Suppressor macrophage (primary cell): ENCODE results near the gene RPL39.
A peak's percentile ranks its signal among the peaks of the same experiment; 100 is the strongest.
"Not testable (repeated sequence)": the region's sequence is repeated elsewhere in the genome, so short reads cannot be mapped to it uniquely, and the experiment has no call there.

Experiments
- DNase-seq, 4 experiments: peaks; one replicate each; pipeline ENCODE4 v3.0.0-alpha.2; 2020 to 2022
- total RNA-seq, 17 experiments: gene quantifications; one replicate each; lab custom pipeline; 2026; ENCODE audit warnings: mixed read lengths in 6 of 17, inconsistent platforms in 3 of 17; lab: John Stamatoyannopoulos, UW

Gene RPL39
- total RNA-seq: 41.9 to 94.1 (median 70.6) reads per million in 17 experiments

DNA sequence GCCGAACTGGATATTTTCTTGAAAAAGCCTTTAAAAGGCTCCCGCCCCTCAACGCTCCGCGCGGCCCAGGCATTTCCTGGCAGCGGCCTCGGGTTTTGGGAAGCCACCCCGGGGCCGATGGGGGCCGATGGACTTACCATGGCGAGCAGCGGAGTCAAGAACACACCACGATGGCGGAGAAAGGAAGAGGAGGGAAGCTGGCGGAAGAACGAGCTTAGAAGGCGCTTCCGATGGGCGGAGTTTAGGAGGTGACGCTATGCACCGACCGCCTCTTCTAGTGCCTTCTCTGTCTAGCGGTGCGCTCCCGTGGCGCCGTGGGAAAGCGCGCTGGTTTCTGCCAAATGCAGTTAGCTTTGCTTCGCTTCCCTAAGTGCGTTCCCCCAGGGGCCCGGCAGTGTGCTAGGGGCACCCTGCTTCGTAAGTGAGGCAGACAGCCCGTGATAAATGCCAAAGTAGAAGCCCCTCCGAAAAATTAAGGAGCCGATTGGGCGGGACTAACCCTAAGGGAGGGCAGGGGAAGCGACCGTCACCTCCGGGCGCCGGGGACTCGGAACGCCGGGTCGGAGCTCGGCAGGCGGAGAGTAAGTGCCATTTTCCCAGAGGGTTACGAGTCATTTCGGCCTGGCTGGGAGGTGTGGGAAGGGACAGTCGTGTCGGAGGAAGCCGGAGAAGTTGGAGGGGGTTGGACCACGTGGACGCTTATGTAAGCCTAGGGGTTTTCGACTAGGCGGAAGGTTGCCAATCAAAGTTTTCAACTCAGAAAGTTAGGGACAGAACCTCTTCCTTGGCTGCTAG, at the start of gene RPL39:
RPL39 (minus strand) TSS at position 194 of the 795 bp plus-strand sequence; CDS start at position 140, 54 bp downstream.
- DNase-seq: peak; percentile 83 to 90 (median 90)

DNA sequence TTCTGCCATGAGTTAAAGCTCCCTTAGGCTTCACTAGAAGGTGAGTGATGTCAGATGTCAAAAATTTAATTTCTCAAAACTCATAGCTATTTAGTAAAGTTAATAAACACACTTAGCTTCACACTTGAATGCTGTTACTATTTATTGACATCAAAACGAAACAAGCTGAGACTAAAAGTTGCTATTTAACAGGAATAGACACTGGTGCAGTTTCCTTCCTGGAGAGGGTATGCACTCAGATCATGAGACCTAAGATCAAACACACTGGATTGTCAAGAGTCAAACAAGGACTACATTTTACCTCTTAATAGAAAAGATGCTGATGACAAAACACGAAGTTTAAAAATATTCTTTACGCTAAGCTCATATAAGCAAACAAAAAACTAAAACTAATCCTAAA, 42.5 kb upstream of the RPL39 start:
- DNase-seq: no peak

DNA sequence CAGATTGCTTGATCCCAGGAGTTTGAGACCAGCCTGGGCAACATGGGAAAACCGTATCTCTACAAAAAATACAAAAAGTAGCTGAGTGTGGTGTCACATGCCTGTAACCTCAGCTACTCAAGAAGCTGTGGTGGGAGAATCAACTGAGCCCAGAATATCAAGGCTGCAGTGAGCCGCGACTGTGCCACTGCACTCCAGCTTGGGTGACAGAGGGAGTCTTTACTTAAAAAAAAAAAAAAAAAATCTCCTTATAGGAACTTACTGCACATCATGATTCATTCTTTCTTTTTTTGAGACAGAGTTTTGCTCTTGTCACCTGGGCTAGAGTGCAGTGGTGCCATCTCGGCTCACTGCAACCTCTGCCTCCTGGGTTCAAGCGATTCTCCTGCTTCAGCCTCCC, 37.0 kb upstream of the RPL39 start:
- DNase-seq: no peak

DNA sequence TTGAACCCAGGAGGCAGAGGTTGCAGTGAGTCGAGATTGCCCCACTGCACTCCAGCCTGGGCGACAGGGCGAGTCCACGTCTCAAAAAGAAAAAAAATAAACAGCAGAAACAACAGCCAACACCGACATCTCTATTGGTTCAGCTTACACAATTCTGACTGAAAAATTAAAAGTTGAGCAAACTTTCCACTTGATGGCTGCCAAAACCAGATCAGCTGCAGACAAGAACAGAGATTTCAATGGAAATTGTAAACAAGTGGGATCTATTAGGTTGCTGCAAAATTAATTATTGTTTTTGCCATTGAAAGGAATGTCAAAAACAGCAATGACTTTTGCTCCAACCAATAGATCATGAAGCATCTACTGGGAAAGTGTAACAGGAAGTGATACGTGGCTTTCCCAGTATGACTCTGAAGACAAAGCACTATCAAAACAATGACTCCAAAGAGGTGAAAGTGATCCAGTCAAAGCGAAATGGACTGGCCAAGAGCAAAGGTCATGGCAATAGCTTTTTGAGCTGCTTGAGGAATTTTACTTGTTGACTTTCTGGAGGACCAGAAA, 35.0 kb upstream of the RPL39 start:
- no peak for DNase-seq

DNA sequence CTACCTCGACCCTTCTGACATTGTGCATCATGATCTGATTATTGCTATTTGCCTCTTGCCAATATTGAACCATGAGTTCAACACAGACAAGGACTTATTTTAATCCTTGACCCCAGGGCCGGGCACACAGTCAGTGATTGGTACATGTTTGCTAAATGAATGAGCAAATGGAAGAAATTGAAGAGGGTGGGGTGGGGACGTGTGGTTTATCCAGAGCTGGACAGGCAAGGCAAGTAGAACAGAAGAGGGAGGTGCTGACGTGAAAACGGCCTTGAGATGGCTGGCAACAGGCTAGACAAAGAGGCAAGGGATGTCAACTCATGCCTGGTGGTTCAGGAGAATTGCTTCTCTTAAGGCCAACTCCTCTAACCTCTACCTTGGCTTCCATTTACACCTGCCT, 32.8 kb upstream of the RPL39 start:
- DNase-seq: not testable (repeated sequence)

DNA sequence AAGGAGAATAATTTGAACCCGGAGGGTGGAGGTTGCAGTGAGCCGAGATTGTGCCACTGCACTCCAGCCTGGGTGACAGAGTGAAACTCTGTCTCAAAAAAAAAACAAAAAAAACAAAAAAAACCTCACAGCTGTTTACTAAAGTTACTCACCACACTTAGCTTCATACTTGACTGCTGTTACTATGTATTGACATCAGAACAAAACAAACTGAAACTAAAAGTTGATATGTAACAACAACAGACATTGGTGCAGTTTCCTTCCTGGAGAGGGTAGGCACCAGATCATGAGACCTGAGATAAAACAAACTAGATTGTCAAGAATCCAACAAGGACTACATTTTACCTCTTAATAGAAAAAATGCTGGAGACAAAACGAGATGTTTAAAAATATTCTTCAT, 30.3 kb upstream of the RPL39 start:
- peak in 1 of 4 experiments; percentile 12 for DNase-seq

DNA sequence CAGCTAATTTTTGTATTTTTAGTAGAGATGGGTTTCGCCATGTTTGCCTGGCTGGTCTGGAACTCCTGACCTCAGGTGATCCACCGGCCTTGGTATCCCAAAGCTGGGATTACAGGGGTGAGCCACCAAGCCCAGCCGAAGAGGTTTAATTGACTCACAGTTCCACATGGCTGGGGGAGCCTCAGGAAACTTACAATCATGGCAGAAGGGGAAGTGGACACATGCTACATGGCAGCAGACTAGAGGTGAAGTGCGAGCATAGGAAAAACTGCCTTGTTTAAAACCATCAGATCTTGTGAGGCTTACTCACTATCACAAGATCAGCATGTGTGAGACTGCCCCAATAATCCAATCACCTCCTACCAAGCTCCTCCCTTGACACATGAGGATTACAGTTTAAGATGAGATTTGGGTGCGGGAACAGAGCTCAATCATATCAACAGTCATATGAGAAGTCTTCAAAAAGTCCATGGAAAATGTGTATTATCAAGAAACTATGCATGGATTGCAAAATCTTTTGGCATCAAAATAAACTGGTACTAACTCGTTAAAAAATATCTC, 25.8 kb upstream of the RPL39 start:
- peak in 3 of 4 experiments; percentile 6 to 43 (median 30) for DNase-seq

DNA sequence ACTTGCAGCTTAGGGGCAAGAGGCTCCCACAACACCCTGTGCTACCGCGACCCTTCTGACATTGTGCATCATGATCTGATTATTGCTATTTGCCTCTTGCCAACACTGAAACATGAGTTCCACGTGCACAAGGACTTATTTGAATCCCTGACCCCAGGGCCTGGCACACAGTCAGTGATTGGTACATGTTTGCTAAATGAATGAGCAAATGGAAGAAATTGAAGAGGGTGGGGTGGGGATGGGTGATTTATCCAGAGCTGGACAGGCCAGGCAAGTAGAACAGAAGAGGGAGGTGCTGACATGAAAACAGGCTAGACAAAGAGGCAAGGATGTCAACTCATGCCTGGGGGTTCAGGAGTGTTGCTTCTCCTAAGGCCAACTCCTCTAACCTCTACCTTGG, 24.9 kb upstream of the RPL39 start:
- no peak for DNase-seq

DNA sequence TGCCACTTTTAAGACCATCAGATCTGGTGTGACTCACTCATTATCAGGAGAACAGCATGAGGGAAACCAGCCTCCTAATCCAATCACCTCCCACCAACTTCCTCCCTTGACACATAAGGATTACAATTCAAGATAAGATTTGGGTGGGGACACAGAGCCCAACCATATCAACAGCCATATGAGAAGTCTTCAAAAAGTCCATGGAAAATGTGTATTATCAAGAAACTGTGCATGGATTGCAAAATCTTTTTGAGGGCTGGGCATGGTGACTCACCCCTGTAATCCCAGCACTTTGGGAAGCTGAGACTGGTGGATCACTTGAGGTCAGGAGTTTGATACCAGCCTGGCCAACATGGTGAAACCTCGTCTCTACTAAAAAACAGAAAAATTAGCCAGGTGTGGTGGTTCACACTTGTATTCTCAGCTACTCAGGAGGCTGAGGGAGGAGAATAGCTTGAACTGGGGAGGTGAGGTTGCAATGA, 17.8 kb upstream of the RPL39 start:
- DNase-seq: no peak

DNA sequence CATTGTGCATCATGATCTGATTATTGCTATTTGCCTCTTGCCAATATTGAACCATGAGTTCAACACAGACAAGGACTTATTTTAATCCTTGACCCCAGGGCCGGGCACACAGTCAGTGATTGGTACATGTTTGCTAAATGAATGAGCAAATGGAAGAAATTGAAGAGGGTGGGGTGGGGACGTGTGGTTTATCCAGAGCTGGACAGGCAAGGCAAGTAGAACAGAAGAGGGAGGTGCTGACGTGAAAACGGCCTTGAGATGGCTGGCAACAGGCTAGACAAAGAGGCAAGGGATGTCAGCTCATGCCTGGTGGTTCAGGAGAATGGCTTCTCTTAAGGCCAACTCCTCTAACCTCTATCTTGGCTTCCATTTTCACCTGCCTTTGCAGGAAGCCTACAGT, 17.0 kb upstream of the RPL39 start:
- DNase-seq: not testable (repeated sequence)

DNA sequence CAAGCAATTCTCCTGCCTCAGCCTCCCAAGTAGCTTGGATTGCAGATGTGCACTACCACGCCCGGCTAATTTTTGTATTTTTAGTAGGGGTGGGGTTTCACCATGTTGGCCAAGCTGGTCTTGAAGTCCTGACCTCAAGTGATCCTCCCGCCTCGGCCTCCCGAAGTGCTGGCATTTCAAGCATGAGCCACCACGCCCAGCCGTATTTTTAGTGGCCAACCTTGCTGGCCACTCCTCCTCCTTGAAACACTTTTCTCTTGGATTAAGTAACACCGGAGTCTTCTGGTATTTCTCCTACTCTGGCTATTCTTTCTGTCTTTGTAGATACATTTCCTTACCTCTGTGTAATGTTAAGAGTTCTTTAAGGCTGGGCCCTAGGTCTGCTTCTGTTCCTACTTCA, 11.1 kb upstream of the RPL39 start:
- no peak for DNase-seq

DNA sequence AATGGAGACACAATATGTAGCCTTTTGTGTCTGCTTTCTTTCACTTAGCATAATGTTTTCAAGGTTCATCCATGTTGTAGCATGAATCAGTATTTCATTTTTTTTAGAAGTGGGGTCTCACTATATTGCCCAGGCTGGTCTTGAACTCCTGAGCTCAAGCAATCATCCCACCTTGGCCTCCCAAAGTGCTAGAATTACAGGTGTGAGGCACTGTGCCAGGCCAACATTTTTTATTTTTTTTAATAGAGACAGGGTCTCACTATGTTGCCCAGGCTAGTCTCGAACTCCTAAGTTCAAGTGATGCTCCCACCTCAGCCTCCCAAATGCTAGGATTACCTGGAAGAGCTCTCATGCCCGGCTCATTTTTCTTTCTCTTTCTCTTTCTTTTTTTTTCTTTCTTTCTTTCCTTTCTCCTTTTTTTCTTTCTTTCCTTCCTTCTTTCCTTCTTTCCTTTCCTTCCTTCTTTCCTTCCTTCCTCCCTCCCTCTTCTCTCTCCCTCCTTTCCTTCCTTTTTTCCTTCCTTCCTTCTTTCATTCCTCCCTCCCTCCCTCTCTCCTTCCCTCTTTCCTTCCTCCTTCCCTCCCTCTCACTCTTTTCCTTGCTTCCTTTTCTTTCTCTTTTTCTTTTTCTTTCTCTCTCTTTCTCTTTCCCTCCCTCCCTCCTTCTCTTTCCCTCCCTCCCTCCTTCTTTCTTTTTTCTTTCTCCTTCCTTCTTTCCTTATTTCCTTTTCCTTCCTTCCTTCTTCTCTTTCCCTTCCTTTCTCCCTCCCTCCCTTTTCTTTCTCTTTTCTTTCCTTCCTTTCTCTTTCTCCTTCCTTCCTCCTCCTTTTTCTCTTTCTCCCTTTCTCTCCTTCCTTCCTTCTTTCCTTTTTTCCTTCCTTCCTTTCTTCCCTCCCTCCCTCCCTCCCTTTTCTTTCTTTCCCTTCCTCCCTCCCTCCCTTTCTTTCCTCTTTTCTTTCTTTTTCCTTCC, 10.1 kb upstream of the RPL39 start:
- no peak for DNase-seq

DNA sequence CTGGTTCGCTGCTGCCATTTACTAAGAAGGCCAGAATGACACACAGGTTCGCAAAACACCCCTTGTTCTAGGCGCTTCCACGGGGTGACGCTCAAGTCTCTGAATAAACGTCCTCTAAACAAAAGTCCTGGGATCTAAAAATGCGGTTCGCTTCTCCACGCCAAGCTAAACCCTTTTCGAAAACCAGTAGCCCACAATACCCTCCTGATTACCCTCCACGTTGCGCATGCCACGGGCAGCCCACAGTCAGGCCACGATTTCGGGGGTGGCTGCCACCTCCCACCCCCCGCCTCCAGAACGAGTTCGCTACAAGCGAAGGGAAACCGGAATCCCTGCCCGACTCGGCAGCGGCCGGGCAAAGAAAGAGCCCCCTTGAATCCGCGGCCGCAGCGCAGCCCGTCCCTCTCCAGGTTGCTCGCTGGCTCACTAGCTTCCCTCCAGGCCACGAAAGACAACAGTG, 423 bp downstream of the RPL39 start:
- DNase-seq: peak; percentile 26 to 54 (median 42)

DNA sequence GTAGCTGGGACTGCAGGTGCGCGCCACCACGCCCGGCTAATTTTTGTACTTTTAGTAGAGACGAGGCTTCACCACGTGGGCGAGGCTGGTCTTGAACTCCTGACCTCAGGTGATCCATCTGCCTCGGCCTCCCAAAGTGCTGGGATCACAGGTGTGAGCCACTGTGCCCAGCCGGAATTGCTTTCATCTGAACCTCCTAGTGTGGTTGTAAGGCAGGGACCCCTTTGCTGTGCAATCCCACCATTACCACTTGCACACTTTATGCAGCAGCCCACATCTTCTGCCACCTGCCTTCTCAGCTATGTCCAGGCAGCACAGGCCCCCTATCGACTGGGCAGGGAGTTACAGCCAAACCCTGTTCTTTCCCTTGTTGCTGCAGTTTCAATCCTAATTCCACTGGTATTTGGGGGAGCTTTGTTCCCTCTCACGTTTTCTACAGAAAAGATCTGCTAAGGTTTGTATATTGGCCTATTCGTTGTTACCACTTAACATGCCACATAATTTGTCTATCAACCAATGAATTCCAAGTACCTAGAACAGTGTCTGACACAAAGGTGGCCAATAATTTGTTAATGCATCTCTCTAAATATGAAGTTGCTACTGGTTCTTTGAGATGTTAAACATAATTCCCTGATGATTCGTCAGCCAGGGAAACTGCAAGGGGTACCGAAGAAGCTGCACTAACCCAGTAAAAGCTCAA, 6.5 kb downstream of the RPL39 start:
- peak; percentile 27 to 55 (median 42) for DNase-seq

DNA sequence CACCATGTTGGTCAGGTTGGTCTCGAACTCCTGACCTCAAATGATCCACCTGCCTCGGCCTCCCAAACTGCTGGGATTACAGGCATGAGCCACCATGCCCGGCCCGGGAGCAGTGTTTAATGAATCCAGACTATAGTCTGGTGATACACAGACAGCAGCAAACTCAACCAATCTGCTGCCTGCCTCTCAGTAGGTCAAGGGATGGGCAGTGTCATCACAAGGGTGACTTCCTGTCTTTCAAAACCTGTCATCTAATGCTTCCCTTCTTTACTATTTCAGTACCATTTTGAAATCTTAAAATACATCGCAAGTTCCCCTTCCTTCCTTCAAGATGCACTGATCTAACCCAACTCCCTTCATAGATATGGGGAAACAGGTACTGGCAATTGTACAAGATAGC, 8.4 kb downstream of the RPL39 start:
- peak; percentile 45 to 83 (median 71) for DNase-seq

DNA sequence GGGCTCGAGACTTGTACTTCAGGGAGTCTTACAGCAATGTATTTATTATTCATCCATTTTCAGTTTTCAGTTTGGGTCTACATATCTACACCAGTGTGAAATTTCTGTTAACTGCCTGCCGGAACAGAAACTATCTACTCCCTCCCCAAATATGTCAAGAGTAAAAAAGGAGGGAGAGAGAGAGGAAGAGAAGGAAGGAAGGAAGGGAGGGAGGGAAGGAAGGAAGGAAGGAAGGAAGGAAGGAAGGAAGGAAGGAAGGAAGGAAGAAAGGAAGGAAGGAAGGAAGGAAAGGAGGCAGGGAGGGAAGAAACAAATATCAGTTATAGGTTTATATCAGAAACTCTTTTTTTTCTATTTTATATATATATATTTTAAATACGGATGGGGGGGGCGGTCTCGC, 12.6 kb downstream of the RPL39 start:
- DNase-seq: no peak

DNA sequence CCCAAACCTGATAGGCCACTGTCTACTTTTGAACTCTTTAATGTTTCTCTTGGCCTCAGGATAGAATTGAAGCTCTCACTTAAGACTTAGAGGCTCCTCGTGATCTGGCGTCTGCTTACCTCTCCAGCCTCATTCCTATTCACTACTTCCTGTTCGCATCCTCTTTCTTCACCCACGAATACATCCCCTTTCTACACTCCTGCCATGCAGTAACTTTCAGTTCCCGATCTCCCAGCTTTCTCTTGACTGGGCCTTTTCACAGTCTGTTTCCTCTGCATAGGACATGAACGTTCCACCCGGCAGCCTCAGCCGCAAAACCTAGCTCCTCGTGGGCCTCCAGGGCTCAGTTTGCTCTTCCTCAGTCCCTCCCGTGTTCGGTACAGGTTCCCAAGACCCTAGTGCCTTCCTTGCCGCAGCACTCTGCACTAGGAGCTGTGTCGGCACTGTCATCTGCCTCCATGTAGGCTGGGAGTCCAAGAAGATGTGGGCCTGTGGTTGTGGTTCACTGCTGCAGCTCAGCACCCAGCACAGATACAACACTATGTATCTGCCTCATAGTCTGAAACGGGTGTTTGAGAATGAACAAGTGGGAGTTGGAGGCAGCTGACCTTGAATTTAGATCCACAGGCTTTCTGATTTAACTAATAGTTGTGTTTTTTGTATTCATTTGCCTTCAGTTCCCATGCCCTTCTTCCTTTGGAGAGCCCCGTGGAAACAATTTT, 15.8 kb downstream of the RPL39 start:
- peak; percentile 65 to 84 (median 77) for DNase-seq

DNA sequence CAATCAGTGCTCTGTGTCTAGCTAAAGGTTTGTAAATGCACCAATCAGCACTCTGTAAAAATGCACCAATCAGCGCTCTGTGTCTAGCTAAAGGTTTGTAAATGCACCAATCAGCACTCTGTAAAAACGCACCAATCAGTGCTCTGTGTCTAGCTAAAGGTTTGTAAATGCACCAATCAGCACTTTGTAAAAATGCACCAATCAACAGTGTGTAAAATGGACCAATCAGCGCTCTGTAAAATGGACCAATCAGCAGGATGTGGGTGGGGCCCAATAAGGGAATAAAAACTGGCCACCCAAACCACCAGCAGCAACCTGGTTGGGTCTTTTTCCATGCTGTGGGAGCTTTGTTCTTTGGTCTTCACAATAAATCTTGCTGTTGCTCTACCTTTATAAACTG, 22.0 kb downstream of the RPL39 start:
- not testable (repeated sequence) for DNase-seq

DNA sequence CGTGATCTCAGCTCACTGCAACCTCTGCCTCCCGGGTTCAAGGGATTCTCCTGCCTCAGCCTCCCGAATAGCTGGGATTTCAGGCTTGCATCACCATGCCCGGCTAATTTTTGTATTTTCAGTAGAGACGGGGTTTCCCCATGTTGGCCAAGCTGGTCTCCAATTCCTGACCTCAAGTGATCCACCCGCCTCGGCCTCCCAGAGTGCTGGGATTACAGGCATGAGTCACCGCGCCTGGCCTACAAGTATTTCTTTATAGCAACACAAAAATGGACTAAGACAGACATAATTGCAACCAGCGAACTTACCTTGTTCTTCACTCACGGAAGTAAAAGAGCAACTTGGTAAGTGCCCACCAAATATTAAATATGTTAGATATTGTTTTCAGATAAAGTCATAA, 23.0 kb downstream of the RPL39 start:
- peak in 2 of 4 experiments; percentile 26 to 43 for DNase-seq

DNA sequence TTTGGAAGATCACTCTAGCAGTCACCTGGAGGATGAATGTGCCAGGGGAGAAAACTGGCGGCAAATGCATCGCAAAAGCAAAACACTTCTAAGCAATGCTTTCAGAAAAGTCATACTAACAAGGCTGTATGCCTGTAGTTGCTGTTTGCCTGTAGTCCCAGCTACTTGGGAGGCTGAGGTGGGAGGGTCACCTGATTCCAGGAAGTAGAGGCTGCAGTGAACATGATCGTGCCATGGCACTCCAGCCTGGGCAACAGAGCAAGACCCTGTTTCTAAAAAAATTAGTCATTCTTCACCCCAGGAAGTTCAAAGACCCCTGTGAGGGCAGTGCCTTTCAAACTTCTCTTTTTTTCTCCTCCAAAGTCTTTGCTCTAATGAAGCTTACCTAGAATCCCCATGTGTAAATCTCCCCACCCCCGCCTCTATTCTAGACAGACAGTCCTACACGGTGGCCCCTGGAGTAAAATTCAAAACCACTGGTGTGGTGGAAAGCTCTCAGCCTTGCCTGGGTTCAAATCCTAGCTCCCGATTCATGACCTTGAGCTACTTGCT, 27.5 kb downstream of the RPL39 start:
- DNase-seq: no peak

DNA sequence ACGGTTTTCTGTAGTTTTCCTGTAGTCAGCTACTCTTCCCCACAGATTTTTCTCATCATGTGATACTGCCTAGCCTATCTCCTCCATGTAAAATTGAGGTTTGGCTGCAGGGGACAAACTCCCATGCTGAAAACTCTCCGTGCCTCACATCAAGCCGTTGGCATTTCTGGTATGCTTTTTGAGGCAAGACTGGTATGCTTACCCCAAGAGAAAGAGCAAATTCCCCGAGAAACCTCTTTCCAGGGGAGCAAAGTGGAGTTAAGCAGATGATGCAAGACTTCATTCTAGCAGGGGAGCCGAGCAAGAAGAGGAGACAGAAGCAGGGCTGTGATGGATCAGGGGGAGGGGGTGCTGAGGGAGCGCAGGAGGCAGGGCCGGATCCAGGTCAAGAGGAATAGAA, 28.2 kb downstream of the RPL39 start:
- no peak for DNase-seq
